Upper lobe of left lung (tissue), 4 donors: ENCODE data around the gene USP13.

Experiments used
- CTCF ChIP-seq, 6 experiments: fragments of 450-650 bp in 4 of 6; fragments of 200-600 bp in 2 of 6; sonication (generic) in 2 of 6; IDR thresholded peaks; one replicate each; pipeline ENCODE4 v1.5.1; 2016 to 2019; ENCODE audit warnings: antibody characterized with exemption in 6 of 6
- EP300 ChIP-seq, 4 donors: sonication (generic); formaldehyde crosslinking; IDR thresholded peaks; one replicate each; pipeline ENCODE4 v1.5.1; 2017; ENCODE audit warnings: antibody characterized with exemption in 4 of 4, control low read depth in 2 of 4

- TF ChIP-seq CTCF (IDR thresholded peaks at IDR 0.05): no peak
- TF ChIP-seq EP300 (IDR thresholded peaks at IDR 0.05): no peak
Observed at GRCh38 chr3:179716226-179716625, 63.4 kb downstream of the USP13 start.
